ENCODE results near the gene PARVB.

The PARVB gene

GRCh38 chr22:44063462-44064371 lies 39.6 kb downstream of the PARVB start:
- no peak for DNase-seq

- DNase-seq: no peak
These were observed 42.9 kb downstream of the PARVB start for GRCh38 chr22:44067033-44067432.

DNA sequence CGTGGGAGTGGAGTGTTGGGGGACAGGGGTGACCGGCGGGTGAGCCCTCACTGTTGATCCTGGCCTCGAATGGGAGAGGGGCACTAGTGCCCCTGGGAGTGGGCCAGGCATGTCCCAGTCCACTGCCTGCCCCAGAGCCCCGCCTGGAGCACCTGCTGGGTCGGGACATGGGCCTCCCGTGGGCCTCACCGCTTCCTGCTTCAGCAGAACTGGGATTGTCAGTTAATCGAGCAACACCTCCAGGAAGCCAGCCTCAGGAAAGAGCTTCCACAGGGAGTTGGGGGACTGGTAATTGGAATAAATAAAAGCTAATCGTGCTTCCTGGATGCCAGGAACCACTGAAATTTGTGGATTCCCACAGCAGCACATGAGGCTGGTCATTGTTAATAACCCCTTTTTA lies 43.8 kb downstream of the PARVB start:
- no peak for DNase-seq

- peak; percentile 92 for DNase-seq
These were observed 44.5 kb downstream of the PARVB start for GRCh38 chr22:44068422-44069191.

DNA sequence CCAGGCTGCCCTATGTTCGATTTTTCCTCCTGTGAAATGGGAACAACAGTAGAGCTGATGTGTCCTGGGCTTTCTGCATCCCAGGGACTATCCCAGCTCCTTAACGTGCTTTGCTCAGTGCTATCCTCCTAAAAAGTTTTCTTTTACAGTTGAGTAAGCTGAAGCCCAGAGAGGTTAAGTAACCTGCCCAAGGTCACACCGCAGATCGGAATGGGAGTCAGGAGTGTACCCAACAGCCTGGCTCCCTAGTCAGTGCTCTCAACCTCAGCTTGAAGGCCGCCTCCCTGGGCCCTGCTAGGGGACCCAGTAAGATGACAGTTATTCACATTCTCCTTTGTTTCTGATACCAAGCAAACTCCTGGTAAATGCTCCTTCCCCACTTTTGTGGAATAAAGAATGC lies 45.9 kb downstream of the PARVB start:
- no peak for DNase-seq

DNA sequence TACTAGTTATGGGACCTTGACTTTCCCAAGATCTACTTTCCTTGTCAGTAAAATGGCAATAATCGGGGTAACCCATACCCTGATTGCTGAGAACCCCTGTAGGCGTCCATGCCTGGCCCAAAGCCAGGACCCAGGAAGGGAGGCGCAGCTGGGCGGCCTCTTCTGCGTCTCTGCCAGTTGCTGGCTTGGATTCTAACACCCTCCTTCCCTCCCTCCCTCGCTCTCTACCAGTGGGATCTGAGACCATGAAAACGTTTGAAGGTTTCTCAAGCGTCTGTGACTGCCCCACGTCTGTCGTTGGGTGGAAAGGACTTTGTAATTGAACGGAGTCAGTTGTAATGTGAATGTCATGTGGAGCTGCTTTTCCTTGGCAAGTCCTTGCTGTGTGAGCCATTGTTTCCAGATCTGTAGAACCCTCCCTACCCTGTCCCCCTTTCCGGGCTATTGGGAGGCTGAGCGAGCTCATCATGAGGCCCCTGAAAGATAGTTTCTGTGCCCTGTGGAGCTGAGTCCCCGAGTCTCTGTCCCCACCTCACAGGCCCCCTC lies 47.8 kb downstream of the PARVB start:
- no peak for DNase-seq

- DNase-seq: peak; percentile 31
These were observed 50.4 kb downstream of the PARVB start for GRCh38 chr22:44074337-44074984.

- no peak for DNase-seq
These were observed 50.9 kb downstream of the PARVB start for GRCh38 chr22:44075022-44075421.

- no peak for DNase-seq
These were observed 51.6 kb downstream of the PARVB start for GRCh38 chr22:44075670-44076069.

- no peak for DNase-seq
These were observed 52.7 kb downstream of the PARVB start for GRCh38 chr22:44076825-44077224.

GRCh38 chr22:44080936-44081861 lies 57.1 kb downstream of the PARVB start:
- DNase-seq: peak; percentile 90

GRCh38 chr22:44082801-44083200 lies 58.7 kb downstream of the PARVB start:
- DNase-seq: no peak

DNA sequence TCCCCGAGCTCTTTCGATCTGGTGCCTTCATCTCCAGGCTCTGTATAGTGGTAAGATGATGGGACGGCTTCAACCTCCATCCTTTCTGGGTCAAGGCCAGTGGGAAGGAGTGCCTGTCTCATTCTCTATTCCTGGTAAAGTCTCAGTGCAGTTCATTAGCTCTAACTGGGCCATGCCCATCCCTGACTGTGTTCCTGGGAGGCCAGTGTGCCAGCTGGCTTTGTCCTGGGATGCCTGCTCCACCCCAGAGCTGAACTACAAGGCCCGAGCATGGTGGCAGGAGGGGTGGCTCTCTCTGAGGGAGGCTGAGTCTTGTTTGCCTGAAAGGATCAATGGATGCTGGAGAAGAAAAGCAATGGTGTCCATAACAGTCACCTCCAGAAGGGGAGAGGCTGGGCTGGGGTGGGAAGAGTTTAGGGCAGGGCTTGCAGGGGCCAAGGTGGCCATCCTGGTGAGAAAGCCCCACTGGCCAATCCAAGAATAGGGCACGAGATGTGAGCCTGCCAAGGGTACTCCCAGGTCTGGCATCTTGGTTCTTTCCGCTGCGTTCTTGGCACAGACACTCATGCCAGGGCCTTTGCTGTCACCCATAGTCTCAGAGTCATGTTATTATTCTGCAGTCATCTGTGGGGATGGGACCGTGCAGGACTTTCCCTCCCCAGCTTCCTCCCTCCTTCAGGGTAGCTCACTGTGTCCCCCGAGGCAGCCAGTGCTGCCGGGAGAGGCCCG lies 60.1 kb downstream of the PARVB start:
- DNase-seq: no peak

- DNase-seq: peak; percentile 94
These were observed 61.7 kb downstream of the PARVB start for GRCh38 chr22:44085743-44086270.

- no peak for DNase-seq
These were observed 62.4 kb downstream of the PARVB start for GRCh38 chr22:44086271-44087088.

DNA sequence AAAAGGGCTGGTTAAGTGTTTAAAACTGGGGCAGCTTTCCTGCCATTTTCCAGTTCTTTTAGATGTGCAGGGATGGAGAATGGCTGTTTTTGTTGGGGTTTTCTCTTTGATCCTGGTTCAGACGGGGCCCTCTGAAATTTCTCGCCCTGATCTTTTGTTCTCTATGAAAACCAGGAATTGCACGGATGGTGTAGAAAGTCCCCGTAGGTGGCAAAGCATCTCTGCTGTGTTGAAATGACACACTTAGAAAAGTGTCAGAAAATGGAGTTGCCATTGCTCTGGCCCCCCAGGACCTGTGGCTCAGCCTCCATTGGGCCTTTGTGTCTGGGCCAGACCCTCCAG lies 63.0 kb downstream of the PARVB start:
- DNase-seq: no peak

- no peak for DNase-seq
These were observed 65.0 kb downstream of the PARVB start for GRCh38 chr22:44088976-44089570.

DNA sequence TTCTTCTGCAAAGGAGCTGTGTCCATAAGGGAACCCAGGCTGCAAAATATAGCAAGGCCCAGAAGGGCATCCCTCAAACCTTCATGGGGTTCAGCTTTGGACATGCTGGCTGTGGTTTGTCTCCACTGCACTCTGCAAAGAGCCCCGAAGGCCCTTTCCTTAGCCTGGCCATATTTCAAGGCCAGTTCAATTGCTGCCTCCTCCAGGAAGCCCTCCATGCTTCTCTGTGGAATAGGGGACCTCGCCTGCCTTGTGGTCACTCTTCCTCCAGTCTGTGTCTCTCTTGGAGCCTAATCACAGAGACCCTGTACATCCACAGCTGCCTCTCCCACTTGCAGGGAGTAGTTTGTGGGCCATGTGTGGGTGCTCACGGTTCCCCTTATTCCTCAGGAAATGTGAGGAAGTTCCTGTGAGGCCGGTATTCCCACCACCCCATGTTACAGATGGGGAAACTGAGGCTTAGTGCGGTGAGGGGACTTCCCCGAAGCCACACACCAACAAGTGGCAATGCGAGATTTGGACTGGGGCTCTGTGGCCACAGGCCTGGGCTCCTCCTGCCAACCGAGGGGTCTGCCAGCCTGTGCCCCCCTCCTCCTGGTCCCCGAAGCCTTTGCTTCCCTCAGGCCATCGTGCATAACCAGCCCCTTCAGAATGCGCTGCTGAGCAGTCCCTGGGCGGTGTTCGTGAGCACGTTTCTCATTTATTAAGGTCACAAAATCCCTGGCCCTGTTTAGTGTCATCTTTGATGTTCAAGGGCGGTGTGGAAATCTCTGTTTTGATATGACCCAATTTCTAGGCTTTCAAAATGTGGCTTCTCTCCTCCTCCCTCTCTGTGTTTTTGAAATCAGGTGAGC lies 65.8 kb downstream of the PARVB start:
- DNase-seq: no peak

DNA sequence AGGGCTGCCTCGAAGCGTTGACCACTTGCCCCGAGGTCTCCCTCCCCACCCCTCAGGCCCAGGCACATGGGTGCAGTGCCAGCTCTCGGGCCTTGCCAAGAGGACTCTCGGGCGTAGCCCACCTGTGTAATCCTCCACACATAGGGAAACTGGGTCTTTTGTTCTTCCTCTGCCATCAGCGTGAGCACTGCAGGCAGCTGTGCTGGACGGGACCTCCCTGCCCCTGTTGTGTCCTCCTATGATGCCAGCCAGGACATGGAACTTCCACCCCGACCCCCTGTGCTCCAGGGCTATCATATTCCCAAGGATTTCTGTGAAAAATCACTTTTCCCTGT lies 66.4 kb downstream of the PARVB start:
- DNase-seq: no peak

Measured in hematopoietic multipotent progenitor cell treated with erythropoietin and hydrocortisone succinate and interleukin-3 and kit ligand, for 6 days (in vitro differentiated cells).